Measurements from ENCODE around the gene MAP3K15.

Gene MAP3K15

DNA sequence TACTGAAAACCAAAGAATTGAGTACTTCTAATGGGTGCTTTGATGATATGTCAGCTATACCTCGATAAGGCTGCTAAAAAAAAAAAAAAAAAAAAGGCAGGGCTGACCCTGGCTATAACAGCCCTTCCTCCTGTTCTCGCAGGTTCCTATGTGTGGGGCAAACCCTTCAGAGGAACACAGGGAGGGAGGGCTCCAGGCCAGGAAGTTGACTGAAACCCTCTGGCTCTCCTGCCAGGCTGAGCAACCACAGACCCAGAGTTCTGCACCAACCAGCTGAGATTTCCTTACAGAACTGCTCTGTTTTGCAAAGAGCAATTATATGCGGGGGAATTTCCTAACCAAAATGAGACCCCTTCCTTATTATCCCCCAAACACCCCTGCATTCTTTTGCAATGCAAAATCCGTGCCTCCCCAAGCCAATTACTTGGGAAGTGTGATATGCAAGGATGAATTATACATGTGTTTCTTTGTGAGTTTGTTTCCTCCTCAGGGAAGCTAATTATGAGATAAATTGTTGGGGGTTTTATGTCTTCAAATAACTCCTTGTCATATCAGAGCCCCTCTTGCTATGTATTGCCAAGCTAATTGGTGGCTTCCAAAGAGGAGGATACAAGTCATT is 126.0 kb downstream of the MAP3K15 start:
- no peak for DNase-seq (ENCODE audit: low spot score)

- DNase-seq (ENCODE audit: low spot score): no peak
Measured at GRCh38 chrX:19388741-19389140, 126.6 kb downstream of the MAP3K15 start.

DNA sequence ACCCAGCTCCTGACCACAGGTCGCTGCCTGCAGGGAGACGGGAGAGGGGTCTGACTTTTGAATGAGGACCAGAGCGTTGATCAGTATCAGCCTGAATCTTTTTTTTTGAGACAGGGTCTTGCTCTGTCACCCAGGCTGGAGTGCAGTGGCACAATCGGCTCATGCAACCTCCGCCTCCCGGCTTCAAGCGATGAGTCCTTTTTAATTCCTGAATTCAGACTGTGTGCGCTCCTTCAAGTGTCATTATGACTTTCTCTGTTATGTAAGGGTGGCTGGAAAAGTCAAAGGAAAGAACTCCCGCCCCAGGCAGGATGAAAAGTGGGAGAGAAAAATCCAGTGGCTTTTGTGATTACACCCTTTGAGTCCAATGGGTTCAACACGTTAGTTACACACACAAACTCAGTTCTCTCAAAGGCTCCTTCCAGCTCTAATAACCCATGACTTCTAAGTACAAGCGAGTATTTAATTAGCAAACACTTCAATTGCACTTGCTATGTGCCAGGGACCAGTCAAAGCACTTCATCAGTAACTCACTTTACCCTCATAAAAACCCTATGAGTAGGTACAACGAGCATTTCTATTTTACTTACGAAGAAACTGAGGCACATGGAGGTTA is 127.1 kb downstream of the MAP3K15 start:
- no peak for DNase-seq (ENCODE audit: low spot score)

DNA sequence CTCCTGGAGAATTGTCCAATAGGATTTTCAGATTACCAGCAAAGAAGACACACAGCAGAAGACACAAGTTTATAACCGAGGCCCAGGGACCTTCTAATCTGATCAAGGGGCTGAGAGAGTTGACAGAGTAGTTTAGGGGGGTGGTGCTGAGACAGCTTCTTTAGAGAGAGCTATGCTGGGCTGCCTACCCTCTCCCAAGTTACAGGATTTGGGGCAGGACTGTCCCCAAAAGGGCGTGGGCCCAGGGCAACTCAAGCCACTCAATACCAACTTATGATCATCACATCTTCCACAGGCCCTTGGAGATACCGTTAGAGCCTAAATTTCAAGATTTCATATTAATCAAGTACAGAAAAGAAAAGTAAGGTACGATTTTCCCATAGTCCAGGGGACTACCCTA is 128.6 kb downstream of the MAP3K15 start:
- no peak for DNase-seq (ENCODE audit: low spot score)

DNA sequence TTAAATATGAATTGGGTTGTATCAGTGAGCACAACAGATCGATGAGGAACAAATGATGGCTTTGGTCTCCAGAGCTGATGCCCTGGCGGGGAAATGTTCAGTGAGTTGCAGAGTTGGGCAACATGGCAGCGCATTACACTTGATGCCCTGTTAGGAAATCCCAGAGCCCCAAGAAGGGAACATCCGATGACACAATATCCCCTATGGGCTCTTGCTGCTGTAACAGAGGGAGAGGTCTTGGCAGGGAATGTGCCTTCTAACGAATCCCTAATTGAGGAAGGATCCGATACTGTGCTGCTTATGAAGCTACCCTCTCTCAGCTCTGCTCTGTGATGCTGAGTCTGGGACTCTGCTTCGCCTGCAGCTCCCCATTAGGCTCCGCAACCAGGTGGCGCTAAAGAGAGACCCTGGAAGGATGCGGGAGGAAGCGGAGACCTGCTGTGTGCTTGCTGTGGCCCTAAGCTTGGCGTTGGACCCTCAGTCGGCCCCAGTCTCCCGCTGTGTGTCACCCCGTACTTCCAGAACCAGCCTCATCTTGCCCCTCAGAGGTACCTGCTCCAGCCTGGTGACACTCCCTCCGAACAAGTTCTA is 132.7 kb downstream of the MAP3K15 start:
- no peak for DNase-seq (ENCODE audit: low spot score)

- DNase-seq (ENCODE audit: low spot score): no peak
Measured at GRCh38 chrX:19381326-19381725, 134.0 kb downstream of the MAP3K15 start.

GRCh38 chrX:19377799-19378198 is 137.5 kb downstream of the MAP3K15 start:
- no peak for DNase-seq (ENCODE audit: low spot score)

GRCh38 chrX:19375546-19375945 is 139.8 kb downstream of the MAP3K15 start:
- DNase-seq (ENCODE audit: low spot score): no peak

DNA sequence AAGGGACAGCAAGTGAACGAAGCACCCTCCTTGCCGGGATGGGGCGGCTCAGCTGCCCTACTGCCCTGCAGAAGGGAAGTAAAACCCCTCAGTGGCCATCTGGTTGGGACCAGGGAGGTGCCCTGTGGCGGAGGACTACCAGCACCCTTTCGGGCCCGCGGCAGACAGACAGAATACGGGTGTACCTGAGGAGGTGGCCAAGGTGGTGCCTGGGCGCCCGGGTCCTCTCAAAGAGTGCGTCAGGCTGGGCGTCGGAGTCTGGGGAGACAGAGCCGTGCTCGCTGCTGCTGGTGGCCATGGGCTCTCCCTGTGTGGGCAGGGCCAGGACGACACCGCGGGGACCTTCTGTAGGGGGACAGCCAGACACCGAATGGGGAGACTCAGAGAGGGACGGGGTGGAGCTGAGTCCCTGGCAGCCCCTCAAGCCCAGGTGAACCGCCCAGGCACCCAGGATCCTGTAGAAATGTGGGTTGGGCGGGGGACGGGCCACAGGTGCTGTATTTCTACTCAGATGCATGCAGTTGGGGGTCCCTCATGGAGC is 141.9 kb downstream of the MAP3K15 start:
- DNase-seq (ENCODE audit: low spot score): no peak

DNA sequence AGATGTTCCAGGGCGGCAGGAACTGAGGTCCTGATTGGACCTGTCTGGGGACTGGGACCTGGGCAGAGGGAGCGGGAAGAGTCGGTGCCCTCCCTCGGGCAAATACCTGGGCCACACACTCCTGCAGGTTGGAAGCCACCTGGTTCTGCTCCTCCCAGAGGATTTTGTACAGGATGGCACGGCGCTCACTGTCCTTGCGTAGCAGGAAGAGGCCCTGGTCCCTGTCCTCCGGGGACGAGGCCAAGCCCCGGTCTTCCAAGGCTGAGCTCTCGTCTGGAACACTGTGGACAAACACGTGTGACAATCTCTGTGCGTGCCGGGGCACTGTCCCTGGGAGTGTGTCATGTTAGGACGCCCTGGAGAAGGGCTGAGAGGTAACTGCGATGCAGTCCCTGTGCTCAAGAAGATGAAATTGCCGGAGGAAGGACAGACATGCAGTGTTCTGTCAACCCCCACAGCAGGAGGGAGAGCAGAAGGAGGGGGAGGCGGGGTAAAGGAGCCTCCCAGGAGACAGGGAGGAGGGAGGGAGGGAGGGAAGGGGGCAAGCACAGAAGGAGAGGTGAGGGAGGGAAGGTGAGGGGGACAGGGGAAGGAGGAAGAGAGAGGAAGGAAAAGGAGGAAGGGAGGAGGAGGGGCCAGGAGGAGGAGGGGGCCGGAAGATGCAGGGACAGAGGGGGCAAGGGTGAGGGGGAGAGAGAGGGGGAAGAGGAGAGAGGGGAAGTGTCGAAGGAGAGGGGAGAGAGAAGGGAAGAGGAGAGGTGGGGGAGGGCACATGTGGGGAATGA is 142.6 kb downstream of the MAP3K15 start:
- DNase-seq (ENCODE audit: low spot score): no peak

DNA sequence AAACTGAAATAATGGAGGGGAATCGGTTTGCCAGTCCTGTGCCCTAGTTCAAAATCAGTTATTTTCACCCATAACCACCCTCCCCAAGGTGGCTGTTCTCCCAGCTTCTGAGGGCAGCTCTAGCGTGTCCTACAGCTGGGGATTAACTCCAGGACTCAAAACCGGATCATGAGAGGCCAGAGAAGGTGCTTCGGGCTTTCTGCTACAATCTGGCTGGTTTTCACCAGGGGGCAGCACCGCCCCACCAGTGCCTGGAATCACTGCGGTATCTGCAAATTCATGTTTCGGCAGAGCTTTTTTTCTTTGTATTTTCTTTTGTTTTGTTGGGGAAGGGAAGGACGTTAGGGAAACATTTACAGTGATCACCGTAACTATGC is 143.2 kb downstream of the MAP3K15 start:
- DNase-seq (ENCODE audit: low spot score): peak; percentile 18

- no peak for DNase-seq (ENCODE audit: low spot score)
Measured at GRCh38 chrX:19370061-19370460, 145.2 kb downstream of the MAP3K15 start.

GRCh38 chrX:19368576-19368975 is 146.7 kb downstream of the MAP3K15 start:
- no peak for DNase-seq (ENCODE audit: low spot score)

- no peak for DNase-seq (ENCODE audit: low spot score)
Measured at GRCh38 chrX:19361701-19362100, 153.6 kb downstream of the MAP3K15 start.

DNA sequence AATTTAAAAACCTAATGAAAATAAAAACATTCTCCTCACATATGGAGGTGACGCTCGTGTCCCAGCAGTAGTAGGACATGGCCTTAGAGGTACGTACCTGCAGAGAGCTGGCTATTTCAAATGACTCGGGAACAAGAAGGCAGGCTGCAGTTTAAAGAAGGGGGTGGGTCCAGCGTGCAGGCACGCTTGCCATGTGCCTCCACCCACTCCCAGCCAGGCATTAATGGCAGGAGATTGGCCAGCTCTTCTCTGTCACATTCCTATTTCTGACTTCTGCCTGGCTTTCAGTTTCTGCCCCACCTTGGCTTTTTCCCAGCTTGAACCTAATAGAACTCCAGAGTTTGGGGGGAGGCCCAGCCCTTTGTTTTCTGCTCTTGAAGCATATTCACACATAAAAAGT is 154.4 kb downstream of the MAP3K15 start:
- no peak for DNase-seq (ENCODE audit: low spot score)

DNA sequence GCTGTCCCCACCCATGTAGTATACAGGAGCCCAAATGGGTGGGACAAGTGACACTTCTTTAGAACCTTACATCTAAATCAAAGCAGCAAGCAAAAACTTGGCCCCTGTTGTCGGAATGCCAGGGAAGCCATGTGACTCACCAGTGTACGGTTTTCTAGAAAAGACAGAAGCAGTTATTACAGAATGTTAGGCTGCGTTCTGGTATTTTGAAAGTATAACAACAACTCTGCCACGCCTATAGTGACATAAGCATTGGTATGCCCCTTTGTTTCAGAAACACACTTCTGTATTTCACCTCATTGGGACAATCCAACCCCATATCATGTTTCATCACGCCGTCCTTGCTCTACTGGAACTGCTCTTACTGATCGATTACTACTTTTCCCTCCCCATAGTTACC is 156.8 kb downstream of the MAP3K15 start:
- DNase-seq (ENCODE audit: low spot score): no peak

DNA sequence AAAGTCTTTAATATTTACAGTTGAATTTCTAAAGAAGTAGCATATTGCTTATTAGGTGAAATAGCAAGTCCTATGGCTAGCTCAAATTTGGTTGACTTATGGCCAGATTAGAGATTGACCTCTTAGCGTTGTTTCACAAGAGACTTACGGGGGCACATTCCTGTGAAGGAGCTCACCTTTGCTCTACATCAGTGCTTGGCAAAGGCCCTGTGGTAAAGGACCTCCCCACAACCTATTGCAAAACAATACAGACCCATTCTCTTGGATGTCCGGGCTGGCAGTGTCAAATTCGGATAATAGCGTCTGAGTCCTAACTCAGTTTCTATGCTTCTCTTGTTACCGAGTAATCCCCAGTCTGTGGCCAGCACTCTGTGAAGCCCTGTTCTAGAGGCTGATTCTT is 160.7 kb downstream of the MAP3K15 start:
- no peak for DNase-seq (ENCODE audit: low spot score)

GRCh38 chrX:19350941-19351384 is 164.3 kb downstream of the MAP3K15 start:
- DNase-seq (ENCODE audit: low spot score): no peak

DNA sequence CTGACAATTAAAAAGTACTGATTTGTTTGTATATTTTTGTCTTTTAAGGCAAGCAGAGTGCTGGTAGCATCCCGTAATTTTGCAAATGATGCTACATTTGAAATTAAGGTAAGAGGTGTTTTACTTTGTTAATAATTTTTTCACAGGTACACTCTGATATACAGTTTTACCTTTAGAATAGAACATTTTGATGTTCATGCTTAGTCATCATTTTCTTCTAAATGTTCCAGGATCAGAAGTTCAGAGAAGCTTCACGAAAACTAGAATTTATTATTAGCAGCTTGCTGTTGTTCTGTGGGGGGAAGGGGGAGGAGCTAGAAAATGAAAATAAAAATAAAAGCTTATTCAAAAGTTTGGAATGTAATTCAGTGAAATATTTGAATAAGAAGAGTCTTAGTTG is 166.0 kb downstream of the MAP3K15 start:
- DNase-seq (ENCODE audit: low spot score): no peak

DNA sequence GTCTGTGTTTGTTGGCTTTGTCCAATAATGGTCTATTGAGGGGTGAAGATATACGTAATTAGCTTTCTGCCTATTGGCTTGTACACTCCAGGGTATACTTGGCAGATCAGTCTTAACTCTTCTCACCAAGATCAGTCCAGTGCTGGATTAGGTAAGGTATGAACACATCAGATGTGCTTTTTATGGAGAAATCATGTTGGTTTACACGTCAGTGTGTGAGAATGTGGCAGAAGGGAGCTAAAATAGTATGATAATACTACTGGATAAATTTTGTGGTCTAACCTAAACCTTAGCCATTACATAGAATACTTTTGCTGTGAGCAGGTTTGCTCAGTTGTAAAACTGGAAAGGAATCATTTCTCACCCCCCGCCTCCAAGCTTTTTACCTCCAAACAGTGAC is 167.4 kb downstream of the MAP3K15 start:
- no peak for DNase-seq (ENCODE audit: low spot score)

DNA sequence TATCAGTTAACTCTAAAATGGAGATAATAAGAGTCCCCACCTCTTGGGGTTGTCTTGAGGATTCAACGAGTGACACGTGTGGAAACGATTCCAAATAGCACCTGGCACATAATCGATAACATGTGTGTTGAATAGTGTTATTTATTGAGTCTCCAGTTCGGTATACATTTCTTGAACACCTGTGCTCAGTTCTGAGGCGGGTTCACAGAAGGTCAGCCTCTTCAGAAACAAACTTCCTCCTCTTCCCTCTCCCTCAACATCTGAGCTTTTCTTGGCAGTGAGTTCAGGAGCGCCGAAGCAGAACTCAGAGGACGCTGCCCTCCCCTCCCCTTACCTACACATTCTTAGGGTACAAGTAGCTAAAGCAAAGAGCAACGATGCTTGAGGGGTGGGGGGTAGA is 170.6 kb downstream of the MAP3K15 start:
- DNase-seq (ENCODE audit: low spot score): no peak

DNA sequence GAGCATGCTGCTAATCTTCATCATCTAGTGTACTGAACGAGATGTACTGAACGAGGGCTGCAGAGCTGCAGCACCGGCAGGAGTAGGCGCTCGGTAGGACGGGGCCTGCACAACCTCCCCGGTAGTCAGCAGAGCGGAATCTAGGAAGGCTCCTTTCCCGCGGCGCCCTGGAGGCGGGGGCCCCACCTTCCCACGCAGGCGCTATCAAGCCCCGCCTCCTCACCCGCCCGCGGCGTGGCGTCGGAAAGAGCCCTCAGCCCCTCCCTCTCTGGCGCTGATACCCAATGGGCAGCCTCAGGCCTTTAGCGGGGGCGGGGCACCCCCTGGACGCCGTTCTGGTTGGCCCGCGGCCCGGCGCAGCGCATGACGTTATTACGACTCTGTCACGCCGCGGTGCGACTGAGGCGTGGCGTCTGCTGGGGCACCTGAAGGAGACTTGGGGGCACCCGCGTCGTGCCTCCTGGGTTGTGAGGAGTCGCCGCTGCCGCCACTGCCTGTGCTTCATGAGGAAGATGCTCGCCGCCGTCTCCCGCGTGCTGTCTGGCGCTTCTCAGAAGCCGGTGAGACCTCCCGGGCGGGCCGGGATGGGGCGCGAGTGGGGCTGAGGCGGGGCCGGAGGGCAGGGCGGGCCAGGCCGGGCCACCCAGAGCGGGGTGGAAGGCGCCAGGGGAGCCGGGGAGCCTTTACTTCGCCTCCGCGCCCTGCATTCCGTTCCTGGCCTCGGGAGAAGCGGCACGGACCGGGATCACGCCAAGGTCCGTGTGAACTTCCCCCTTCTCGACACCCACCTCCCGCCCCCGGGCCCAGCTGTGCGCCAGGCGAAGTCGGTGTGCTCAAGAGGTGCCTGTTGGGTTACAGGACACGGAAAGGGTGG is 171.5 kb downstream of the MAP3K15 start, which contains the start of gene PDHA1:
PDHA1 (plus strand) TSS at position 393 of the 874 bp plus-strand sequence; CDS start at position 504, 111 bp downstream.
- DNase-seq (ENCODE audit: low spot score): peak; percentile 92
